HuH-7 (cell line): ENCODE data around the gene CLIP2.
"Not testable (repeated sequence)": the region's sequence is repeated elsewhere in the genome, so short reads cannot be mapped to it uniquely, and the experiment has no call there.

Experiments used
- DNase-seq: peaks from one replicate; pipeline ENCODE4 v3.0.0; 2011; ENCODE audit warnings: low spot score

The CLIP2 gene

GRCh38 chr7:74289018-74289658 lies at the start of gene CLIP2:
CLIP2 (plus strand) TSS chr7:74289407; CDS start chr7:74317547, 28,140 bp downstream.
- DNase-seq: peak; percentile 83

- no peak for DNase-seq
Measured at GRCh38 chr7:74240482-74240881, 48.7 kb upstream of the CLIP2 start.

GRCh38 chr7:74242122-74242443 lies 47.1 kb upstream of the CLIP2 start:
- no peak for DNase-seq

DNA sequence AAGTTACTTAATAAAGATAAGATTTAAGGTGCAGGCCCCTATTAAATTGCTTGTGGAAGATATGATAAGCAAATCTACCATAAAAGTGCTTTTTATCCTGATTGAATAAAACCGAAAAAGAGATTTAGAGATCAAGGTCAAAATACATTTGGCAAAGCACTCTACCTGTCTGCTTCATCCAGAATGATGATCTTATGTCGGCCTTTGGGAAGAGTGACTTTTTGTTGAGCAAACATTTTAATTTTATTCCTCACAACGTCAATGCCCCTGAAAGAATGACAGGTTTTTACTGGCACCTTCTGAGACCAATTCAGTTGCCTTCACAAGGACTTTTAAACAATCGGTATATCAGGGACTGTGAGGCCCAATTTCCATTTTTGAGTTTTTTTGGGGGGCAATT lies 42.7 kb upstream of the CLIP2 start:
- no peak for DNase-seq

DNA sequence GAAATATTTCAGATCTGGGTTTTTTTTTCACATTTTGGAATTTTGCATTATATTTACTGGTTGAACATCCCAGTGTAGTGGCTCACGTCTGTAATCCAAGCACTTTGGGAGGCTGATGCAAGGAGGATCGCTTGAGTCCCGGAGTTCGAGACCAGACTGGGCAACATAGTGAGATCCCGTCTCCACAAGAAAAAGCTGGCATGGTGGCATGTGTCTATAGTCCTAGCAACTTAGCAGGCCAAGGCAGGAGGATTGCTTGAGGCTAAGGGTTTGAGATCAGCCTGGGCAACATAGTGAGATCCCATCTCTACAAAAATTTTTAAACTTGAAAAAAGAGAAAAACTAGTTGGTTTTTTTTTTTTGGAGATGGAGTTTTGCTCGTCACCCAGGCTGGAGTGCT lies 41.1 kb upstream of the CLIP2 start:
- no peak for DNase-seq

DNA sequence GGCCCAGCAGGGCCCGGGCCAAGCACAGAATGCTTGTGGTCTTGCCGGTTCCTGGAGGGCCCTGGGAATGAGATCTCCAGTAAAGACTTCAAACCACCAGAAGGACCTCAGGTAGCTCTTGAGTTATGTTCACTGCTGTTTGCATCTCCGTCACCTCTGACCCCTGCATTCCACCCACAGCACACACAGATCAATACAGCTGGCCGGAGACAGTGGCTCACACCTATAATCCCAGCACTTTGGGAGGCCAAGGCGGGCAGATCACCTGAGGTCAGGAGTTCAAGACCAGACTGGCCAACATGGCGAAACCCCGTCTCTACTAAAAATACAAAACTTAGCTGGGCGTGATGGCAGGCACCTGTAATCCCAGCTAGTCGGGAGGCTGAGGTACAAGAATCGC lies 40.1 kb upstream of the CLIP2 start:
- not testable (repeated sequence) for DNase-seq

- DNase-seq: no peak
Measured at GRCh38 chr7:74252893-74253292, 36.3 kb upstream of the CLIP2 start.

DNA sequence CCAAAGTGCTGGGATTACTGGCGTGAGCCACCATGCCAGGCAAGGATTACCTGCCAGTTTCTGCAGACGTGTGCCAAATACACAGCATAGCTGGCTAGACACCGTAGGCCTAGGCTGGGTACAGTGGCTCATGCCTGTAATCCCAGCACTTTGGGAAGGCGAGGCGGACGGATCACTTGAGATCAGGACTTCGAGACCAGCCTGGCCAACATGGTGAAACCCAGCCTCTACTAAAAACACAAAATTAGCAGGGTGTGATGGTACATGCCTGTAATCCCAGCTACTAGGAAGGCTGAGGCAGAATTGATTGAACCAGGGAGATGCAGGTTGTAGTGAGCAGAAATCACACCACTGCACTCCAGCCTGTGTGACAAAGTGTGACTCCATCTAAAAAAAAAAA lies 35.9 kb upstream of the CLIP2 start:
- no peak for DNase-seq

DNA sequence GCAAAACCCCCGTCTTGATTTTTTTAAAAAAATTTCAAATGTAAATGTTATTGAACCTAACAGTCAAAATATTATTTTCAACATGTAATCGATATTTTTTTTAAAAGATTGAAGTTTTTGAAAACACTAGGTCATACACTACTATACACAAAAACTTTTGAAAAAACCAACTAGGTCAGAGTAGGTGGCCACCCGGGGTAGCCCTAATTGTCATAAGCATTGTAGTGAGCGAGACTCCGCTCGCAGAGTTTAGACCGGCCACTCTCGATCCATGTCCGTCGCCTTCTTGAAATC lies 35.4 kb upstream of the CLIP2 start:
- no peak for DNase-seq

- DNase-seq: peak; percentile 89
Measured at GRCh38 chr7:74254129-74254857, 34.9 kb upstream of the CLIP2 start, which contains the start of gene RFC2. RFC2 (minus strand) TSS chr7:74254399; CDS start chr7:74254383, 16 bp downstream.

DNA sequence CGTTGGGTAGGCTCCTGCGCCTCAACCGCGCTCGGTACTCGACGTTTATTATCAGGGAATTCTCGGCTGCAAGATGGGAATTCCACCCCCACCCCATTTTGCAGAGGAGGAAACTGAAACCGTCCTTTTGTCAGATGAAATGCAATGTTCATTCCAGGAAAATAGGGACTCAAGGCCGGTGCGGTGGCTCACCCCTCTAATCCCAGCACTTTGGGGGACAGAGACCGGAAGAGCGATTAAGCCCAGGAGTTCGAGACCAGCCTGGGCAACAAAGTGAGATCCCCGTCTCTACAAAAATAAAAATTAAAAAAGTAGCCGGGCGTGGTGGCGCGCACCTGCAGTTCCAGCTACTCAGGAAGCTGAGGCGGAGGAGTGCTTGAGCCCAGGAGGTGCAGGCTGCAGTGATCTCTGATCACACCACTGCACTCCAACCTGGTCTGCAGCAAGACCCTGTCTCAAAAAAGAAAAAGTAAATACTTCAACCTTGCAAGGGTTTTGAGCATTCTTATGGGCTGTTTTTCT lies 34.3 kb upstream of the CLIP2 start:
- DNase-seq: no peak

DNA sequence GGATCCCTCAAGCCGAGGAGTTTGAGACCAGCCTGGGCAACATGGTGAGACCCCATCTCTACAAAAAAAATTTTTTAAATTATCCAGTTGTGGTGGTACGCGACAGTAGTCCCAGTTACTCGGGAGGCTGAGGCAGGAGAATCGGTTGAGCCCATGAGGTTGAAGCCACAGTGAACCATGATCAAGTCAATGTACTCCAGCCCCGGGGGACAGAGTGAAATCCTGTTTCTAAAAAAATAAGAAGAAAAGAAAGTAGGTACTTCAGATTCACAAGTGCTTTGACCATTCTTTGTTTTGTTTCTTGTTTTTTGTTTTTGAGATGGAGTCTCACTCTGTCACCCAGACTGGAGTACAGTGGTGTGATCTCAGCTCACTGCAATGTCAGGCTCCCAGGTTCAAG lies 33.7 kb upstream of the CLIP2 start:
- DNase-seq: not testable (repeated sequence)

DNA sequence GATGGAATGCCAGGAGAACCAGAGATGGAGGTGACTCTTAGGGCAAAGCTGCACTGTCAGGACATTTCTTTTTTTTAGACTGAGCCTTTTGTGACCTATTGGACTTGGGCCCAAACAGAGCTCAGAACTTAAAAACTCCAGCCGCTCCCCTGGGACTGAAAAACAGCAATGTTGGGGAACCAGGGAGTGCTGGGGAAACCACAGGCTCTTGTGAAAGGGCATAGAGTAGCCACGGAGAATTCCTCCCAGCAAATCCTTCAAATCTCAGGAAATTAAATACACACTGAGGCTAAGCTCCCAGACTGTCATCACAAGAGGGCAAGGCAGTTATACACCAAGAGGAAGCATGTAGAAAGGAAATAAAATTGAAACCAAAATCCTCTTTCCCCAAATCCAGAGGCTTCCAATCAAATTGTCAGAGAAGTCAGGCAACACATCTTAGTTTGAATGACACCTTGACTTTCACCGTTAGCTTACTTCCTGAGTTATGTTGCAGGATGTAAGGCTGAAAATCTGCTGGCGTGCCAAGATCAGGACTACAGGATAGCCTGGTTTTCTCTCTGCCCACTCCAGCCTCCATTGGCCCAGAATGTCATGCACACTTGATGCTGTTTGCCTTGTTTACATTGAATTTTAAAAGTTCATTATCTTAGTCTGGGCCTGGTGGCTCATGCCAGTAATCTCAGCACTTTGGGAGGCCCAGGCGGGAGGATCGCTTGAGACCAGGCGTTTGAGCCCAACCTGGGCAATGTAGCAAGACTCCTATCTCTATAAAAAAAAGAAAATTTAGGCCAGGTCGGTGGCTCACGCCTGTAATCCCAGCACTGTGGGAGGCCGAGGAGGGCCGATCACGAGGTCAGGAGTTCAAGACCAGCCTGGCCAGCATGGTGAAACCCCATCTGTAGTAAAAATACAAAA lies 32.5 kb upstream of the CLIP2 start:
- no peak for DNase-seq

GRCh38 chr7:74258639-74259038 lies 30.6 kb upstream of the CLIP2 start:
- no peak for DNase-seq

DNA sequence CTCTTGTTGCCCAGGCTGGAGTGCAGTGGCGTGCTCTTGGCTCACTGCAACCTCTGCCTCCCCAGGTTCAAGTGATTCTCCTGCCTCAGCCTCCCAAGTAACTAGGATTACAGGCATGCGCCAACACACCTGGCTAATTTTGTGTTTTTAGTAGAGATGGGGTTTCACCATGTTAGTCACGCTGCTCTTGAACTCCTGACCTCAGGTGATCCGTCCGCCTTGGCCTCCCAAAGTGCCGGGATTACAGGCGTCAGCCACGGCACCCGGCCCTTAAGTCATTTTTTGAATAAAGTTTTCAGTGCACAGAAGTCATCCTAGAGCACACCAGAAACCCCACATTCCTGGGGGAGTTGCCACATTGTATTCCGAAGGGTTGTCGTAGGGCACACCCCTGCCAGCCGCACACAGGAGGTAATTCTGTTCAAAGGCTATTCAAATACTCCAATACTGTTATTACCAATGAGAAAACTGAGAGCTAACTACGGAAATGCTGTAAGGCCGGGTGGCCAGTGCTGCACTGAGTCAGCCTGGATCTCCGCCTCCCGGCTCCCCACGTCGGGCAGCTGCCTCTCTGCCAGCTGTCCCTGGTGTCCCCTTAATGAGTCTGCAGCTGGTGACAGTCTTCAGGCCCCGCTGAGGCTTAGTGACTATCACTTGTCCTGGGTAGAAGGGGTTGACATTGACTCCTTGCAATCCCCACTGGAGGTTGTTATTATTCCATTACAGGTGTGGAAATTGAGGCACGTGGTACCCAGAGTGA lies 26.4 kb upstream of the CLIP2 start:
- DNase-seq: no peak

- DNase-seq: no peak
Measured at GRCh38 chr7:74263399-74264120, 25.6 kb upstream of the CLIP2 start.

- DNase-seq: no peak
Measured at GRCh38 chr7:74266191-74266963, 22.8 kb upstream of the CLIP2 start.

DNA sequence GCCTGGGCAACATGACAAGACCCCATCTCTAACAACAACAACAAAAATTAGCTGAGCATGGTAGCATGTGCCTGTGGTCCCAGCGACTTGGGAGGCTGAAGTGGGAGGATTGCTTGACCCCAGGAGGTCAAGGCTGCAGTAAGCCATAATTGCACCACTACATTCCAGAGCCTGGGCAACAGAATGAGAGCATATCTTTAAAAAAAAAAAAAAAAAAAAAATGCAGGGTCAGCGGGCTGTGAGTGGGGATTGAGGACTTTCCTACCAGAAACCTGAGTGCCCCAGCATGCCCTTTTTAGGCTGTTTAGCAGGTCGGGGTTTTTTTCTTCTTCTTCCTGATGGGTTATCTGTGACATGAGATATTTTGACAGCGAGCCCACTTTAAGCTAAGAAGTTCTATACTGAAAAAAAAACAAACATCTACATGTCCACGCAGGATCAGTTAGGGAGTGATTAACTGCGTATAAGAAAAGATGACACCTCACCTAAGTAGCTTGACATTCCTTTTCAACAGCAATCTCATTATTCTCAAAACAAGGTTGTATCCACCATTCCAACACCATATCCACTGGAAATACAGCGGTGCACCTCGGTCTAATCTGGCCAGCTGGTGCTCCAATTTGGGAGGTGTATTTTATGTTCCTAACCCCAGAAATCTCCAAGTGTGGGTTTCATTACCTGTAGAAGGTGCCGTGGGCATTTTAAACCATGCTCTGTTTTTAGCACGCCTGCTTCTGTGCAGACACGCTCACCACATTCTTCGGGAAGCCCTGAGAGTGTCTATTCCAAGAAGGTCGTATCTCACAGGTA lies 21.2 kb upstream of the CLIP2 start:
- DNase-seq: no peak

GRCh38 chr7:74269757-74270277 lies 19.4 kb upstream of the CLIP2 start:
- DNase-seq: peak; percentile 78
